Measurements from ENCODE around the gene XPNPEP2. TPM values are rescaled to one million over a fixed set of nuclear protein-coding genes. Genes with fewer than 3 reads are reported as not detected.

The XPNPEP2 gene
- polyA plus RNA-seq, 3 donors: 77.3 to 87.4 (median 83.6) TPM

DNA sequence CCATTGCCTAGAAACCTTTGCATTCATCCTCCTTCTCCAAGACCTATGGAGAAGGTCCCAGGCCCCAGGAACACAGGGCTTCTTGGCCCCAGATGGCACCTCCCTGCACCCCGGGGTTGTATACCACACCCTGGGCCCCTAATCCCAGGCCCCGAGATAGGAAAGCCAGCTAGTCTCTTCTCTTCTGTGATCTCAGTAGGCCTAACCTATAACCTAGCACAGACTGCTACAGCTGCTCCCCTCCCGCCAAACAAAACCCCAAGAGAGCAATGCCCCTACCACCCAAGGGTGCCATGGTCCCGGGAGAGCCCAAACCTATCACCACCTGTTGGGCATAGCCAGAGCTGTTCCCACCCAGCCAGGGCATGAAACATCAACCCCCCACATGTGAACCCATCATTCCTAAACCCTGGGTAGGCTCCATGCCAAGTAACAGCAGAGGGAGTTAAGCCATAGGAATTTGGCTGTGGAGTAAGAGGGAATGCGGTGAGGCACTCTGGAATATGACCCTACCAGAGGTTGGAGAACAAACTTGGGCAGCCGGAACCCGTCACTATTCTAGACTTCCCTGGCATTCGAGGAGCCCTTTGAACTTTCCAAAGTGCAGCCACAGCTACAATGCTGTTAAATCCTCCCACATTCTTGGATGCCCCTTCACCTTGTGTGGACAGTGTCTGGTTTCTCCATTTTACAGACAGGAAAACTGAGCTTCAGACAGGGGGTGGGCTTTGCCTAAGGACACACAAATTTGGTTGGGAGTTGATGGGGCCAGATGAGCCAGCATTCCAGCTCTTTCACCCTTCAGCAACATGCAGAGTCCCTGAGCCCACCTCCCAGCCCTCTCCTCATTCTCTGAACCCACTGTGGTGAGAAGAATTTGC is 30.0 kb downstream of the XPNPEP2 start:
- DNase-seq (ENCODE audit: extremely low read depth in 1 of 11, low read depth in 9 of 11, low spot score in 4 of 11): no peak

DNA sequence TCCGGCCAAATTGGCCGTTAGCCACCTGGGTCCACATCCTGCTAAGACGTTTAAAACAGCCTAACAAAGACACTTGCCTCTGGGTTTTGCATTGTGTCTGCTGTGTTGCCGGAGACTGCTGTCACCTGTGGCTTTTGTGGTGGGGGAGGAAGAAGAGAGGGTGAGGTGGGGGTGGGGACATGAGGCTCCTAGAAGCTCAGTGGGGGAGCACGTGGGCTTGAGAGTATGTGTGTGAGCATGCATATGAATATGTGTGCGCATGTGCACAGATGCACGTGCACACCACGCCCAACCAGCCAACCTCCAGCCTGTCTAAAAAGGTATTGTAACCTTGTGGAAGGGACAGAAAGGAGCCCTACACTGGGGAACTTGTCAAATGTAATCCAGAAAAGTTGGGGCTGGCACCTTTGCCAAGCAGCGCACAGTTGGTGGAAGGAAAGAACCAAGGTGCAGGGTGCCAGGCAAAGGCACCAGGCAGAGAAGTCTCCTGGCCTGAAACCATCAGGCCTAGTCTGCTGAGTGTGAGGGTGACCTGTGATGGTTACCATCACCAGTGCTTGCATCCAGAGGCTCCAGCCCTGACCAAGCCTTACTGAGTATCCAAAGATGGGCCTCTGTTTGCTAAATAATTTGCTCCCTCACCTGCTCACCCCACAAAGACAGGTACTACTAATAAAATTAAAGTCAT is 30.8 kb downstream of the XPNPEP2 start:
- DNase-seq (ENCODE audit: extremely low read depth in 1 of 11, low read depth in 9 of 11, low spot score in 4 of 11): no peak

DNA sequence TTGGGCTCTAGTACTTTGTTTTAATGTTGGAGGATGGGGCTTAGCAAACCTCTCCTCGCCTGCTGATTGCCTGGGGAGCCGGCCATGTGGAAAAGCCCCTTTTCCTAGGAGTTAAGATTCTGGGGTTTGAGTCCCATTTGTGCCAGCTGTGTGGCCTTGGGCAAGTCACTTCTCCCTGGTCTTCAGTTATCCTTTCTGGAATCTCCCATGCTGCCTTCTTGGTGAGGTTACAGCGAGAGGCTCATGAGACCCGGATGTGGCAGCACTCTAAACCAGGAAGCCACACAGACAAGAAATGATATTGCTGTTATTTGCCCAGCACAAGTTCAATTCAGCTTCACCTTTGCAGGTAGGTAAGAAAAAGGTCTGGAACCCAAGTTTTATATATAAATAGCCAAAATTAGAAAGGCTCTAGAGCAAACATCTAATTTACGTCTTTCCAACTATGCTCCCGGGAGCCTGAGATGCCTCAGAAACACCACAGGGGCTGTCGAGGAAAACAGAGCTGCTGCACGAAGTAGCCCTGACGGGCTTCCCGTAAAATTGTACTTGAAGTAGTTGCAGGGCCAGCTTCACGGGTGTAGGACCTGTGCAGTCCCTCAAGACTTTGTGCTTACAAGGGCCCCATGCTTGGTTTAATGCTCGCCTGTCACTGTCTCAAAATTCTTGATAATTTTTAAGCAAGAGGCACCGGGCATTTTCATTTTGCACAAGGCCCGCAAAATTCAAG is 32.7 kb downstream of the XPNPEP2 start:
- no peak for DNase-seq (ENCODE audit: extremely low read depth in 1 of 11, low read depth in 9 of 11, low spot score in 4 of 11)

DNA sequence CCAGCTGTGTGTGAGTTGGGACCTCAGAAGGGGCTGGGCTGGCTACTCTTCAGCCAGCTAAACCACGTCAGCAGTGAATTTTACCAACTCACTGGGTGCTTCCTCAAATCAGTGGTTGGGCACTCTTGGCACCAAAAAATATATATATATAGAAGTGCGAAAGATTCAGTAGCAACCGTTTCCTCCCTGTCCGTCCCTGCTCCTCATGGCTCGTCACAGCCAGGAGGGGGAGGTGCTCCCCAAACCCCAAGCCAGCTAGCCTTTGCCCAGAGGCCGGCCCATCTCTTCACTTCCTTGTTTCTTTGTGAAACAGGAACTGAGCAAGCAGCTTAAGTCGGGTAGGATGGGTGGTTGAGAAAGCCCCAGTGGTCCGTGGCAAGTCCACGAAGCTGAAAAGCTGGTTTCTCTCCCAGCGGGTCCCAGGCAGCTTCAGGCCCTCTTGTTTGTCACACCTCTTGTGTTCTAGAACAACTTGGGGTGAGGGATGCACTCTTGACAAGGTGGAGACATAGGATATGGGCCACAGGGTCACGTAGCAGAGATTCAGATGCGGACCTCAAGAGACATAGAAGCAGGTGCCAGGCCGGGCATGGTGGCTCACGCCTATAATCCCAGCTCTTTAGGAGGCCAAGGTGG is 34.1 kb downstream of the XPNPEP2 start:
- no peak for DNase-seq (ENCODE audit: extremely low read depth in 1 of 11, low read depth in 9 of 11, low spot score in 4 of 11)

DNA sequence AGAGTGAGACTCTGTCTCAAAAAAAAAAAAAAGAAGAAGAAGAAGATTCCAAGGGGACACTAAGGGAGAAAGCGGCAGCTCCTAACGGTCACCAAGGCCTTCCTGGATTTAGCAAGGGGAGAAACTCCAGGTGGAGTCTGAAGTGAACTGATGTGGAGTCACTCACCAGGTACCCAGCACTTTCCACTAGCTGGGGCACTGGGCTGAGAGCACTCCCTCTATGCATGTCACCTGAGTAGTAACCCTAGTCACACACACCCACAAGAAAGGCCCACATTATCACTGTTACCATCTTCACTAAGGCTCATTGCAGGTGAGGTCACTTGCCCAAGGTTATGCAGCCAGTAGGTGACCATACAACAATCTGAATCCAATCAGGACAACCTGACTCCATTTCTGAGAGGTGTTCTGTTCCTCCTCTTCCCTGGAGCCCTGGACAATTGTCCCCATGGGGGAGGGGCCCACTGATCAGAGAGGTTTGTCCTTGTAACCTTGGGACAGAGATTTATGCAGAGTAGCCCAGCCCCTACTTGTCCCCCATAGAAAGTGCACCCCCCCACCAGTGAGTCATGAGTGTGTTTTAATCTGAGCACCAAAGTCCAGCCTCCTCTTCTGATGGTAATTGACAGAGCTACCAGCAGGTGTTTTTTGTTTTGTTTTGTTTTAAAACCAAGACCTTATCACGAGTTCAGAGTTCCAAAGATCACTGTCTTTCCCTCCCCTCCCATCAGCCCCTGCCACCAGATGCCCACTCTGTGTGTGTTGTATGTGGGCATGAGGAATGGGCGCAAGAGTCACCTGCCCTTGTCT is 35.1 kb downstream of the XPNPEP2 start:
- DNase-seq (ENCODE audit: extremely low read depth in 1 of 11, low read depth in 9 of 11, low spot score in 4 of 11): no peak

DNA sequence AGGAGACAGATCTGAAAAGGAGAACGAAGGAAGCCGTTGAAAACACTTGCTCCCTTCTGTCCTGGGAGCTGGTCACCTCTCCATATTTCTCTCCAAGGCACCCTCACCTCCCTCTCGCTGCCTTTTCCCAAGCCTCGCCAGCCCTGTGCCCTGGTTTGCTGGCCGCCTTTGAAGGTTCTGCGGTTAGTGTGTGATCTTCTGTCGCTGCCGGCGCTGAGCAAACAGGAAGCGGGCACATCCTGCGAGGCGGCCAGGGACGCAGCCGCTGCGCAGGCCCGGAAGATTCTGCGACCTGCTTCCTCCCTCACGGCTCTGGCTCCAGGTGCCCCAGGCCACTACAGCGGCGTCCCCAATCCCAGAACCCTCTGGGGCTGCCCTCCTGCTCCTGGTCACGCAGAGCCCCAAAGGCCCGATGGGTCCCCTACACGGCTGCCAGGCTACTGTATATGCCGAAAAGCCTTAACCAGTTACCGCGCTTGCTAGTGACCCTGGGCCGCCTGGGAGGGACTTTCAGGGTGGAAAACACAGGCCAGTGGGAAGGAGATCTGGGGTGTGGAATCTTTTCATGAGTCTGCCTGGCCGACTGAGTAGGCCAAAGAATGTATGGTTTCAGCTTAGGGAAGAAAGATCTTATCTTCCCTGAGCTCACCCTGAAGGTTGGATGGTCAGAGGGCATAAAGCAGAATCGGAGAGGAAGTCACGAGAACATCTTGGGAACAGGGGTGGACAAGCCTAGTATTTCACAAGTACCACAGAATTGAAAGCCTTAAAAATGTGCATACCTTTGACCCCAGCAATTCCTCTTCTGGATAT is 38.6 kb downstream of the XPNPEP2 start:
- DNase-seq (ENCODE audit: extremely low read depth in 1 of 11, low read depth in 9 of 11, low spot score in 4 of 11): no peak

DNA sequence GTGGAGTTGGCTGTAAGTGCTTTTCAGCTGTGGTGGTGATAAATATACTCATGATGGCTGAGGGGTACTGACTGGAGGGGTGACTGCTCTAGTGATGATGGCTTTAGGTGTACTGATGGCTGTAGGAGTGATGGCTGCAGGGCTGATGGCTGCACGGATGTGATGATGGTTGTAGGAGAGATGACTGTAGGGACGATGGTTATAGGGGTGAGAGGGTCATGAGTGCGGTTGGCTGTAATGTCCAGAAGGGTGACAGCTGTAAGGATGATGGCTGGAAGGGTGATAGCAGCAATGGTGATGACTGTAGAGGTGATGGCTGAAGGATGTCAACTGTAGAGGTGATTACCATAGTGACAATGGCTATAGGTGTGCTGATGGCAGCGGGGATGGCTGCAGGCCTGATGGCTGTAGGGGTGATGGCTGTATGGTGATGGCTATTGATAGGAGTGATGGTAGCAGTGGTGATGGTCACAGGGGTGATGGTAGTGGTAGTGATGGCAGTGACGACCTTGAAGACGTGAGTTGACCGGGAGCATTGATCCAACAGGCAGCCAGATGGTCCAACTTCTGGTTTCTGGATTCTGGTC is 40.4 kb downstream of the XPNPEP2 start:
- no peak for DNase-seq (ENCODE audit: extremely low read depth in 1 of 11, low read depth in 9 of 11, low spot score in 4 of 11)

DNA sequence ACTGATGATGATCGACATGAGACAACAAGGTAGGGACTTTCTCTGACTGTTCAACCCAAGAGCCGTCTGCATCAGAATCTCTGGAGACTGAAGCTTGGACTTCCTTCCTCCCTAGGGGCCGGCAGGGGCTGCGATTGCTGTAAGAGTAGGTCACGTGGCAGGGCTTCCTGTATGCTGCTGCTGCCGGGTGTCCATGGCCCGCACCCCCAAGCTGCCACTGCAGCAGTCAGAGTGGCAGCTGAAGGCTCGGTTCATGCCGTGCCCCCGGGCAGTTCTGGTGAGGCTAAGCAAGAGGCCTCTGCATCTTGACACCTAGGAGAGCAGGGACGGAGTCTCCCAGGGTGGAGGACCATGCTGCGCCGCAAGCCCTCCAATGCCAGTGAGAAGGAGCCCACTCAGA is 41.0 kb downstream of the XPNPEP2 start, which contains the start of gene SASH3:
Gene SASH3 (plus strand): TSS at position 203 of the 400 bp plus-strand sequence. CDS start 149 bp downstream, at position 352.
- DNase-seq (ENCODE audit: extremely low read depth in 1 of 11, low read depth in 9 of 11, low spot score in 4 of 11): no peak

DNA sequence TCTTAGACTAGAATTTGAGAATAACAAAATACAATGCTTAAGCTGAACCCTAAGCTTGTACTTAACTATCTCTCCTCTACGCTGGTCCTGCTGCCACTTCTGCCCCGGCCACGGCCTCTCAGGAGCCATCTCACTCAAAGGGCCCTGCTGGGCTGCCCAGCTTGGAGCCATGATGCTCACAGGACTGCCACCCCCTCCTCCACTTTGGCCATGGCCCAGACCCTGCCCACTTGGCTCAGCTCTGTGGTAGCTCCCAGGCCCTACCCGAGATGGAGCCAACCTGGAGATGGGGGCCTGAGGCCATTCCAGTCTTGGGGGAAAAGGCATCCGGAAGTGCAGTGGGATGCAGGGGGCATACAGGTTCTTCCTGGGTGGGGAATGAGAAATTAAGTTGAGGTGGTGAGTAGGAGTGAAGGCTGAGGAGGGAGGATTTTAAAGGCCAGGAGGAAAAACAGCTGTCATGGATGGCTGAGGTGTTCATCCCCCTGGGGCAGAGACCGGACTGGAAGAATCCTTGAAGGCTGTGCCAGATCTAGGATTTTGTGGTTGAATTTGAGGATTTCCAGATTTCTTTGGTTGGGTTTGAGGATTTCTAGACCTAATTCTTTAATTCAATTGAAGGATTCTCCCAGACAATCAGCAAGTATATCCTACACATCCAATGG is 41.8 kb downstream of the XPNPEP2 start:
- no peak for DNase-seq (ENCODE audit: extremely low read depth in 1 of 11, low read depth in 9 of 11, low spot score in 4 of 11)

DNA sequence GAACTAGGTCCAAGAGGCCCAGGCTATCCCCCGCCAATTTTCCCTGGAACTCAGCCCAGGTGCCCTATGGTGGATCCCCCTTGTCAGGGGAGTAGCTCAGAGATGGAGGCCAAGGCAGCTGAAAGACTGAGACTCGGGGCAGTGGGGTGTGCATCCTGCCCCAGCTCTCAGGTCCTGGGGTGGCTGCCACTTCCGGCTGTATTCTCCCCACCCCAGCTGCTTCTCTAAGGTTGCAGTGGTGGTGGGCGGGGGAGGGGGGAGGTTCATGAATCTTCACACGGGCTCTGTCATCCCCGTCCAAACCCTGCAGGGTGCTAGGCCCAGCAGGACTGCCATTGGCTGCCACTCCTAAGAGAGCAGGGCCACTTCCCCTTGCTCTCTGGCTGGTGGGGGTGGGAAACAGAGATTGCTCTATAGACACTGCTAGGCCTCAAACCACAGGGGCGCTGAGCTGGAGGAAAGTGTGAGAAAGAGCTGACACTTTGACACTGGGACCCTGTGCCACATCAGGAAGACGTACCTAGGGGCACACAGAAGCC is 42.4 kb downstream of the XPNPEP2 start:
- no peak for DNase-seq (ENCODE audit: extremely low read depth in 1 of 11, low read depth in 9 of 11, low spot score in 4 of 11)

DNA sequence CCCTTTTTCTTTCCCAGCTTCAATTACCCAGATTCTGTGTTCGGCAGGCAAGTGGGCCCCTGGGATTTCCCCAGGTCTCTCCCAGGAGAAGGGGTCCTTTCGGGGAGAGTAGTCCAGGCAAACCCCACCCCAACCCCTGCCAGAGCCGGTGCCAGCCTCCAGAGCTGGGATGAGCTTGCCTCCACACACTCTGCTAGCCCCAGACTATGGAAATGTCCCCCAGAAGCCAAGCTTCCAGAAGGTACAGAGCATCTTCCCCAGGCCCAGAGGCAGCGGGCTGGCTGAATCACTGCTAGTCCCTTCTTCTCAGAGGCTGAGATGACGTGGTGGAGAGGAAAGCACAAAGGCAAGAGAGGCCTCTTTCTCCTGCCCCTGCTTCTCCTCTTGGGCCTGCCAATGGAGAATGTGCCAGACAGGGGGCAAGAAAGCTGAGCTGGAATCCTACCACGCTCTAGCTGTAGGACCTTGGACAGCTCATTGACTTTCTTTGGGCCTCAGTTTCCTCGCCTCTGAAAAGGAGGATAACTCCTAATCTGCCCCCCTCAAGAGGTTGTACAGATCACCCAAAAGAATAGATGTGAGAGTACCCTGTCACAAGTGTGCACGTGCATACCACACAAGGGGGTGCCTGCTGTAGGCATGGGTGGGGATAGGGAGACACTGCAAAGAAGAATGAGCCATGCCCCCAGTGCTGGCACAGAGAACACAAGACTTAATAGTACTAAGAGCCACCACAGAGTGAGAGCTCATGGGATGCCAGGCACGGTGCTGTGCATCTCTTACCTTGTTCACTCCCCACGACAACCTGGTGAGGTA is 43.1 kb downstream of the XPNPEP2 start:
- no peak for DNase-seq (ENCODE audit: extremely low read depth in 1 of 11, low read depth in 9 of 11, low spot score in 4 of 11)

DNA sequence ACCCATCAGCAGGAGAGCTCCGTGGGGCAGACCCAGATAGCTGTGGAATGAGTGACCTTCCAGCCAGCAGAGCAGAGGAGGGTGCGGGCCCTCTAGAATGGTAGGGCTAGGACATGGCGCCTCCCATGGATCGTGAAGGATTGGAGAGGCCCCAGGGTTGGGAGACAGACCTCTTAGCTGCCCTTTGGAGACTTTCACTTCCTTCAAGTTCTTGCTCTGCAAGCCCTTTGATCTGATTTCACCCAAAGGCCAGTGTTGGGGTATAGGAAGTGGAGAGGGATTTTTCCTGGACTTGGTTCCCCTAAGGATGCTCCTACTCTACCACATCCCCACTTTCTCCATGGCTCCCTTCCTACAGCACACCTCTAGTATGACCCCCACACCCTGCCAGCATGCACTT is 43.9 kb downstream of the XPNPEP2 start:
- no peak for DNase-seq (ENCODE audit: extremely low read depth in 1 of 11, low read depth in 9 of 11, low spot score in 4 of 11)

DNA sequence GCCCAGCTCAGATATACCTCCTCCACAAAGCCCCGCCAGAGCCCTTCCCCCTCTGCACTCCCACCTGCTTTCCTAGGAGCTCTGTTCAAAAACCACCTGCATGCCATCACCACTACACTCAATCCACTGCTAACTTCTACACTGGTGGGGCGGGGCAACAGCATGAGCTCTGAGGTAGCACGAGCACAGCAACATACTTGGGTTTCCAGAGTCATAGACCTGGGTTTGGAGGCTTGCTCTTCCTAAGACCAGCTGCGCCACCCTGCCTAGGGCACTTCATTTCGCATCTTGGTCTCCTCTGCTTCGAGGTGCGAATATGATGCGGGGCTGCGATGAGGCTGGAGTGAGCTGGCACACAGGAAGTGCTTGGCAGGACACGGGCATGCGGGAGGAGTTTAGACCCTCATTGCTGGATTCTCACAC is 44.5 kb downstream of the XPNPEP2 start:
- DNase-seq (ENCODE audit: extremely low read depth in 1 of 11, low read depth in 9 of 11, low spot score in 4 of 11): no peak

DNA sequence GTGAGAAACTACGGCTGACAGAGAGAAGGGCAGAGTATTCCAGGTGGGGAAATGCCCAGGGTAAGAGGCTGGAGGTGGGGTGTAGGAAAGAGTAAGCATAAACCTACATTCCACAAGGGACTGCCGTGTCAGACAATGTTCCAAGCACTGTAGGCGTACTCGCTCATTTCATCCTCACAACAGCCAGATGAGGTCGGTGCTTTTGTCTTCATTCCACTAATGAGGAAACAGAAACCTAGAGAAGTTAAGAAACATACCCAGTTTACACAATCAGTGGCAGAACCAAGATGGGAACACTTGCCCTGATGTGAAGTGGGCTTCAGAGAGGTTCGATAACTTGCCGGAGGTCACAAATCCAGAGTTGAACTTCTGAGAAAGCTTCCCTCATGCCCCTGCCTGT is 45.6 kb downstream of the XPNPEP2 start:
- no peak for DNase-seq (ENCODE audit: extremely low read depth in 1 of 11, low read depth in 9 of 11, low spot score in 4 of 11)

DNA sequence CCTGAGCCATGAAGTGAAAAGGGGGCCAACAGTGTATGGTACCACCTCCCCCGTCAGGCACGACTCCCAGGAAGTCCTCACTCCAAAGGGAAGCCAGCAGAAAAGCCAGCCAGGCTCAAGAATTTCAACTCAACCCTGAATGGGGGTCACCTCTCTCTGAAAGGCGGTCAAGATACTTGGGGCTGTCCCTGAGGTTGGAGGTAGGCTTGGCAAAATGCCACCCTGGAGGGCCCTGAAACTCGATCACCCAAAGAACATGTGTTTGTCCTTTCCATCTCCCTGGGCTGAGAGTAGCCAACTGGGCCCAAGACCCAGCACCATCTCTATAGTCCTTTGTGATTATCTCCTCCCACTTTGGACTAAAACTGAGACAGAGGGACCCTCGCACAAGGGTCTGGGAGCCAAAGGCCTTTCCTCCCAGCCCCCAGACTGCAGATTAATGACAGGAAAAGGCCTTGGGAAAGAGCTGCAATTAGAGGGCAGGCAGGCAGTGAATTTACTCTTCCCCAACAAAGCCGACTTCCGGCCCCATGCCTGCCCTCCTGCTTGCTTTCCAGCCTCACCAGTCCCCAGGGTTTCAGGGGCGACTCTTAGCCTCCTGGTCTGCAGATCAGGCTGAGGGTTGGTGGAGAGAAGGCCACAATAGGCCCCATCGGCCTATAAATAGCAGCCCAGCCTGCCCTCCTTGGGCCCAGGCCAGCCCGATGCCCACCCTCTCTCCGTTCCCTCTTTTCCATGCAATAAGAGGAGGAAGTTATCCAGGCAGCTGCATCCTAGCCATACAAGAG is 46.6 kb downstream of the XPNPEP2 start:
- no peak for DNase-seq (ENCODE audit: extremely low read depth in 1 of 11, low read depth in 9 of 11, low spot score in 4 of 11)
